Hepatic stellate cell (primary cell): ENCODE results near the gene ALG6.
A peak's percentile ranks its signal among the peaks of the same experiment; 100 is the strongest.
"Not testable (repeated sequence)": the region's sequence is repeated elsewhere in the genome, so short reads cannot be mapped to it uniquely, and the experiment has no call there.

Experiments used
- DNase-seq: peaks from one replicate; pipeline ENCODE4 v3.0.0; 2011; ENCODE audit warnings: low spot score

ALG6 gene

DNA sequence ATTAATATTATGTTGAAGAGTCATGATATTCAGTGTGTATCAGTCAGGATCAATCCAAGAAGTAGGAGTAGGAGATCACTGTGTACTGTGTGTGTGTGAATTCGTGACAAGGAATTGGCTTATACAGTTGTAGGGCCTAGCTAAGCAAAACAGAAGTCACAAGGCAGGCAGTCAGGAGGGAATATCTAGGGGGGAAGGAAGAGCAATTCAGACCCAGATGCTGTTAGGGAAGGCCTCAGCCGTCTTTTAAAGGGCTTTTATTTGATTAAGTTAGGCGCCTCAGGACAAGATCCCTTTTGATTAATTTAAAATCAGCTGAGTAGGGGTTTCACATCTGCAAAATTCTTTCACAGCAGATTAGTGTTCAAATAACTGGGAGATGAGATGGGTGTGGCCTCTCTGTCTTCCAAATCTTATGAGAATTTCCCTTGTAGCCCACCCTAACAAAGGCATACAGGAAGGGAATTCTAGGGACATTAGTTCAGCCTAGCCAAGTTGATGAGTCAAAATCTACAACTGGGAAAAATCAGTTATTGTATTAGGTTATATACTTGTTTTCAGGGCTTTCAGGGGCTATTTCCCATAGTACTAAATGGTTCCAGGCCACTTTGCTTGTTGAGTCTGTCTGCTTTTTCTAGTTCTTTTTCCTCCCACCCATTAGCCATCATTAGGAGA, 47.4 kb downstream of the ALG6 start:
- no peak for DNase-seq

GRCh38 chr1:63418101-63418500, 50.7 kb downstream of the ALG6 start:
- DNase-seq = no peak

DNA sequence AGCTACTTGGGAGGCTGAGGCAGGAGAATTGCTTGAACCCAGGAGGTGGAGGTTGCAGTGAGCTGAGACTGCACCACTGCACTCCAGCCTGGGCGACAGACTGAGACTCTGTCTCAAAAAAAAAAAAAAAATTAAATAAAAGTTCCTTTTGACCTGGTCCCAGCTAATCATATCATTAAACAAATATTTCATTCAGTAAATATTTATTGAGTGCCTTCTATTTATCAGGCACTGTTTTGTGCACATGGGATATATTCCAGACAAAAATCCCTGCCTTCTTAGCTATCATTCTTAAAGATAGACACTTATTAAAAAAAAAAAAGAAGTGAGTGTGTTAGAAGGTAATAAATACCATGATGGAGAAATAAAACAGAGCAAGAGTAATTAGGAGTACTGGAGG, 53.3 kb downstream of the ALG6 start:
- not testable (repeated sequence) for DNase-seq

GRCh38 chr1:63423649-63424048, 56.2 kb downstream of the ALG6 start:
- DNase-seq = no peak

GRCh38 chr1:63428815-63429214, 61.4 kb downstream of the ALG6 start:
- no peak for DNase-seq

DNA sequence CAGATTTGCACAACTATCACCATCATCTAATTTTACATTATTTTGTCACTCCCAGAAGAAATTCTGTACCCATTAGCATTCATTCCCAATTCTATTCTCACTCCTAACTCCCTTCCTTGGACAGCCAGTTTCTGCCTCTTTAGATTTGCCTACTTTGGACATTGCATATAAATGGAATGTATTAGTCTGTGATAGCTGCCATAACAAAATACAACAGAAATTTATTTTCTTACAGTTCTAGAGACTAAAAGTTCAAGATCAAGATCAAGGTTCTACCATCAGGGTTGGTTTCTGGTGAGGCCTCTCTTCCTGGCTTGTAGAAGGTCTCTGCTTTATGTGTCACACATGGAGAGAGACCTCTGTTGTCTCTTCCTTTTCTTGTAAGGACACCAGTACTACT, 61.9 kb downstream of the ALG6 start:
- DNase-seq = no peak

- no peak for DNase-seq
These were observed 67.7 kb downstream of the ALG6 start for GRCh38 chr1:63435161-63435560.

- no peak for DNase-seq
These were observed 74.7 kb downstream of the ALG6 start for GRCh38 chr1:63442141-63442475.

DNA sequence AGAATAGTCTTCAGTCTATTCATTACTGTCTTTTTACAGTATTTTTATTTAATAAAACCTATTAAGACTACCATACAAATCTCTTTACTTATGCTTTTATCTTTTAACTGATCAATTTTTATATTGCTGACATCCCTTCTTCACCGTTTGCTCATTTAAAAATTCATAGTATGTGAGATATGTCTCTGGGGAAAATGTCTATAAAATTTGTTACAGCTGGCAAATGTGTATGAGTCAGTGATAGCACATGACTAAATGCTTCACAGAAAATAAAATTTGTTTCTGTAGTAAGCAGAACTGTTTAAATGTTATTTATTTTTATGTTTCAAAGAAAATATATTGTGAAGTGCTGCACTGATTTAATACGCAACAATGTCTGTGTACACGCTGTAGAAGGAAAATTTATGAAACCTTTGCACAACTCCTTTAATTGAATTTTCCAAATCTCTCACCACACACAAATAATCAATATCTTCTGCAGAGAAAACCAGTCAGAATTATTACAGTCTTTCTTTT, 81.4 kb downstream of the ALG6 start:
- peak; percentile 7 for DNase-seq

GRCh38 chr1:63450416-63450815, 83.0 kb downstream of the ALG6 start:
- DNase-seq = no peak

DNA sequence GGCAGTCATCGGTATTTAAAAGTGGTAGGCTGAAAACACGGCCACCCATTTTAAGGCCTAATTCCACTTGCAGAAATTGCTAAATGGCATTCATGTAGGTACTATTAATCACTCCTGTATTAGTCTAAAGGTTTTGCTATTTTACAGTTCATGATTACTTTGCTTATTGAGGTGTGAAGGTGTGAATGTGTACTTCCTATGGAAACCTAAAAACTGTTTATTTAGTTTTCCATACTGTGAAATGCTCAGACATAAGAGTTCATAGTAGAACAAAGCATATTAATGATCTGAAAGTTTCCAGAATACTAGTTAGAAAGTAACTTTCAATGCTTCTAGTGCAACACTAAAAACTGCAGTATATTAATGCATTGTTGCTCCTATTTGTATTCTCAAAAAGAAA, 85.8 kb downstream of the ALG6 start:
- no peak for DNase-seq

GRCh38 chr1:63454269-63454668, 86.8 kb downstream of the ALG6 start:
- DNase-seq = no peak

DNA sequence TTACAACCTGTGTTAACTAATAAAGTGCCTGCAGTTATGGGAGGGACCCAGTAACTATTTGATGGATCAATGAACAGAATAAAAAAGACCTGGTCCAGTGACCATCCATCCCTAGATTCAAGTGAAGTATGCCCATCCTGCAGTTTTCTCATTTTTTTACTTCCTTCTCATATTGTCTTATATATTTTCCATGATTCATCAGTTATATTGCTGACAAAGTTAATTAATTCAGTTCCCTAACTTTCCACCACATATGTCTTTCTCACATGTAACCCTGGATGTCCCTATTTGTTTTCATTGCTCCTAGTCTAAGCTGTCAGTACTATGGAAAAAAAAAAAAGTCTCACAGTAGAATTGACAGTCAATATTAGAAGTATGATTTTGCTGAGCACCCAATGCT, 91.3 kb downstream of the ALG6 start:
- no peak for DNase-seq

- no peak for DNase-seq
These were observed 94.3 kb downstream of the ALG6 start for GRCh38 chr1:63461661-63462230.

DNA sequence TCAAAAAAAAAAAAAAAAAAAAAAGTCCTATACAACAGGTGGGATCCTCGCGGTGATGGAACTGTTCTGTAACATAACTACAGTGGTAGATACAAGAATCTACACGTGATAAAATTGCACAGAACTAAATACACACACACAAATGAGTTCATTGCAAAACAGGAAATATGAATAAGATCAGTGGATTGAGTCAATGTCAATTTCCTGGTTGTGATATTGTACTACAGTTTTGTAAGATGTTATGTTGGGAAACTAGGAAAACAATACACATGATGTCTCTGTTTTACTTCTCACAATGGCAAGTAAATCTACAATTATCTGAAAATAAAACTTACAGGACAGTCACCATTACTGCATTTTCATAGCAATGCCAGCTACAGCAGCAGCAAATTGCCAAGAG, 95.8 kb downstream of the ALG6 start:
- no peak for DNase-seq

GRCh38 chr1:63466181-63466580, 98.8 kb downstream of the ALG6 start:
- DNase-seq = no peak

DNA sequence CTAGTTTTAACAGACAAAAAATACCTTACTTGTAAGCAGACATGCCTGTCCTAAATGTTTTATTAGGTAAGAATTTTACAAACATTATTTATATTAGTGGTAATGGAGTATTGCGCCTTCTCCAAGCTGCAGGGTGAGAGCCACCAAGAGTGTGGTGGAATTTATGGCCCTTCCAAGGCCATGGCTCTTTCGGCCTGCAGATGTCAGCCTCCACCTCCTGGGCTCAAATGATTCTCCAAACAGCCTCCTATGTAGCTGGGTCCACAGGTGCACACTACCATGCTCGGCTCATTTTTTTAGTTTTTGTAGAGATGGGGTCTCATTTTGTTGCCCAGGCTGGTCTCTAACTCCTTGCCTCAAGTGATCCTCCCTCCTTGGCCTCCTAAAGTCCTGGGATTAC, 99.3 kb downstream of the ALG6 start:
- DNase-seq = no peak

DNA sequence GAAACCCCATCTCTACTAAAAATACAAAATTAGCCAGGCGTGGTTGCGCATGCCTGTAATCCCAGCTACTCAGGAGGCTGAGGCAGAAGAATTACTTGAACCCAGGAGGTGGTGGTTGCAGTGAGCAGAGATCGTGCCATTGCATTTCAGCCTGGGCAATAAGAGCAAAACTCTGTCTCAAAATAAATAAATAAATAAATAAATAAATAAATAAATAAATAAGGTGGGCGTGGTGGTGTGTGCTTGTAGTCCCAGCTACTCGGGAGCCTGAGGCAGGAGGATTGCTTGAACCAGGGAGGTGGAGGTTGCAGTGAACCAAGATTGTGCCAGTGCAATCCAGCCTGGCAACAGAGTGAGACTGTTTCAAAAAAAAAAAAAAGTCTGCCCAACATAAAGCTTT, 101.3 kb downstream of the ALG6 start:
- DNase-seq = not testable (repeated sequence)

- DNase-seq = no peak
These were observed 108.3 kb downstream of the ALG6 start for GRCh38 chr1:63475761-63476160.

- no peak for DNase-seq
These were observed 112.6 kb downstream of the ALG6 start for GRCh38 chr1:63480057-63480456.

GRCh38 chr1:63486629-63487028, 119.2 kb downstream of the ALG6 start:
- no peak for DNase-seq

- peak; percentile 4 for DNase-seq
These were observed 120.1 kb downstream of the ALG6 start for GRCh38 chr1:63487336-63488065.
